ENCODE data around the gene PON1.

The PON1 gene

DNA sequence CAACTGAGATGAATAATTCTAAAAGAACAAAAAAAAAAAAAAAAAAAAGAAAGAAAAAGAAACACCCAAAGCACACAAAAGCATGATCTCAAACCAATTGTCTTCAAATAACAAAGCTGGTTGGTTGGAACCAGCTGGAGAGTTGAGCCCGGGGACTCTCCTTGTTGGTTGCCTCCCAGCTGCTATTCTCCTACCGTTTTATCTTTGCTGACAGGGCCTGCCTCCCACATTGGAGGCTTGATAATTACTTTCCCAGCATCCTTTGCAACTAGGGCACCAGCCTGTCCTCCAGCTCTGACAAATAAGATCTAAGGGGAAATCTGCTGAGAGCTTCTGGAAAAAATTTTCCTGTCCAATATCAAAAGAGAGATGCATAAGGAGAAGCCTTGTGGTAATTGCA is 6.8 kb downstream of the PON1 start:
- H3K27ac ChIP-seq (ENCODE audit: low read length): no peak overlapping the region
- TF ChIP-seq, protein P1, sequence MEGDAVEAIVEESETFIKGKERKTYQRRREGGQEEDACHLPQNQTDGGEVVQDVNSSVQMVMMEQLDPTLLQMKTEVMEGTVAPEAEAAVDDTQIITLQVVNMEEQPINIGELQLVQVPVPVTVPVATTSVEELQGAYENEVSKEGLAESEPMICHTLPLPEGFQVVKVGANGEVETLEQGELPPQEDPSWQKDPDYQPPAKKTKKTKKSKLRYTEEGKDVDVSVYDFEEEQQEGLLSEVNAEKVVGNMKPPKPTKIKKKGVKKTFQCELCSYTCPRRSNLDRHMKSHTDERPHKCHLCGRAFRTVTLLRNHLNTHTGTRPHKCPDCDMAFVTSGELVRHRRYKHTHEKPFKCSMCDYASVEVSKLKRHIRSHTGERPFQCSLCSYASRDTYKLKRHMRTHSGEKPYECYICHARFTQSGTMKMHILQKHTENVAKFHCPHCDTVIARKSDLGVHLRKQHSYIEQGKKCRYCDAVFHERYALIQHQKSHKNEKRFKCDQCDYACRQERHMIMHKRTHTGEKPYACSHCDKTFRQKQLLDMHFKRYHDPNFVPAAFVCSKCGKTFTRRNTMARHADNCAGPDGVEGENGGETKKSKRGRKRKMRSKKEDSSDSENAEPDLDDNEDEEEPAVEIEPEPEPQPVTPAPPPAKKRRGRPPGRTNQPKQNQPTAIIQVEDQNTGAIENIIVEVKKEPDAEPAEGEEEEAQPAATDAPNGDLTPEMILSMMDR (IDR thresholded peaks at IDR 0.05; ENCODE audit: borderline replicate concordance, extremely low read depth, low read length, poor library complexity, severe bottlenecking): no peak
- no peak for TF ChIP-seq EZH2 (IDR thresholded peaks at IDR 0.05; ENCODE audit: borderline replicate concordance, low read depth, low read length, severe bottlenecking)
- no peak overlapping the region for H3K9ac ChIP-seq (ENCODE audit: low read depth, low read length)
- H3K4me1 ChIP-seq (ENCODE audit: insufficient read depth, low read length): no peaks in the 10 kb centered on the region
- ATAC-seq (ENCODE audit: insufficient read depth, low read depth) (no peak), DNase-seq (no peak)
- no peak overlapping the region for H3K4me3 ChIP-seq (ENCODE audit: low read depth in 1 of 2, low read length in 2 of 2)
- H3K79me2 ChIP-seq (ENCODE audit: insufficient read depth, low read length): no peaks in the 10 kb centered on the region
- H4K20me1 ChIP-seq (ENCODE audit: insufficient read depth, low read length): no peaks in the 10 kb centered on the region
- H2AFZ ChIP-seq (ENCODE audit: low read depth, low read length): no peak overlapping the region
- H3K9me3 ChIP-seq (ENCODE audit: insufficient read depth, low read length, severe bottlenecking): no peaks in the 10 kb centered on the region
- H3K4me2 ChIP-seq (ENCODE audit: insufficient read depth, low read length): no peak overlapping the region
- no peaks in the 10 kb centered on the region for H3K27me3 ChIP-seq (ENCODE audit: insufficient read depth, low read length, poor library complexity)
- no peaks in the 10 kb centered on the region for H3K36me3 ChIP-seq (ENCODE audit: insufficient read depth, low read length)

DNA sequence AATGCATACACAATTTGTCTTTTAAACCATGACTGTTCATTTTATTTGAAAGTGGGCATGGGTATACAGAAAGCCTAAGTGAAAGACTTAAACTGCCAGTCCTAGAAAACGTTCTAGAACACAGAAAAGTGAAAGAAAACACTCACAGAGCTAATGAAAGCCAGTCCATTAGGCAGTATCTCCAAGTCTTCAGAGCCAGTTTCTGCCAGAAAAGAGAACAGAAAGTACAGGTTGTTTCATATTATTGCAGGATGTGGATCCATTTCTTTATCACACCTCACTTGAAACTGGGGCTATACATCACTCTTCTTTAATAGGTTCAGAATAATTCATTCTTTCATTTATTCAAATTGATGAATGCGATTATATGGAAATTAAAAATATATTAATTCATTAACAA is 7.7 kb downstream of the PON1 start:
- Histone ChIP-seq H3K27me3 (ENCODE audit: insufficient read depth, low read length, poor library complexity) (no peaks in the 10 kb centered on the region), H3K9ac (ENCODE audit: low read depth, low read length) (no peak overlapping the region), H2AFZ (ENCODE audit: low read depth, low read length) (no peak overlapping the region), H3K4me3 (ENCODE audit: low read depth in 1 of 2, low read length in 2 of 2) (no peak overlapping the region), H3K79me2 (ENCODE audit: insufficient read depth, low read length) (no peaks in the 10 kb centered on the region), H3K9me3 (ENCODE audit: insufficient read depth, low read length, severe bottlenecking) (no peaks in the 10 kb centered on the region), H4K20me1 (ENCODE audit: insufficient read depth, low read length) (no peaks in the 10 kb centered on the region), H3K36me3 (ENCODE audit: insufficient read depth, low read length) (no peaks in the 10 kb centered on the region), H3K4me1 (ENCODE audit: insufficient read depth, low read length) (no peaks in the 10 kb centered on the region), H3K27ac (ENCODE audit: low read length) (no peak overlapping the region), H3K4me2 (ENCODE audit: insufficient read depth, low read length) (no peak overlapping the region)
- no peak for DNase-seq
- TF ChIP-seq, protein P1 (IDR thresholded peaks at IDR 0.05; ENCODE audit: borderline replicate concordance, extremely low read depth, low read length, poor library complexity, severe bottlenecking): no peak
- TF ChIP-seq EZH2 (IDR thresholded peaks at IDR 0.05; ENCODE audit: borderline replicate concordance, low read depth, low read length, severe bottlenecking): no peak
- no peak for ATAC-seq (ENCODE audit: insufficient read depth, low read depth)

DNA sequence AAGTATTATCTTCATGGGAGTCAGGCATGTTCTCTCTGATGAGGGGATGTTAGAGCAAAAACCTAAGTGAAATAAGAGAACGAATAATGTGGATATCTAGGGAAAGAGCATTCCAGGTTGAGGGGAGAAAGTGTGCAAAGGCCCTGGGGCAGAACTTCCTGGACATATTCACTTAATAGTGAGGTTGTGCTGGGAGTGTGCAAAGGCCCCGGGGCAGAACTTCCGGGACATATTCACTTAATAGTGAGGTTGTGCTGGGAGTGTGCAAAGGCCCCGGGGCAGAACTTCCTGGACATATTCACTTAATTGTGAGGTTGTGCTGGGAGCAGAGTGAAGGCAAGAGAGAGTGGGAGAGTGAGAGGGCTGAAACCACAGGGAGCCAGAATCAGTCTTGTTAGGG is 11.8 kb downstream of the PON1 start:
- no peak overlapping the region for H3K4me3 ChIP-seq (ENCODE audit: low read depth in 1 of 2, low read length in 2 of 2)
- H3K27ac ChIP-seq (ENCODE audit: low read length): no peak overlapping the region
- no peaks in the 10 kb centered on the region for H4K20me1 ChIP-seq (ENCODE audit: insufficient read depth, low read length)
- DNase-seq: no peak
- TF ChIP-seq EZH2 (IDR thresholded peaks at IDR 0.05; ENCODE audit: borderline replicate concordance, low read depth, low read length, severe bottlenecking): no peak
- TF ChIP-seq, protein P1 (IDR thresholded peaks at IDR 0.05; ENCODE audit: borderline replicate concordance, extremely low read depth, low read length, poor library complexity, severe bottlenecking): no peak
- no peak for ATAC-seq (ENCODE audit: insufficient read depth, low read depth)
- no peak overlapping the region for H3K9ac ChIP-seq (ENCODE audit: low read depth, low read length)
- no peak overlapping the region for H2AFZ ChIP-seq (ENCODE audit: low read depth, low read length)
- no peaks in the 10 kb centered on the region for H3K36me3 ChIP-seq (ENCODE audit: insufficient read depth, low read length)
- H3K4me1 ChIP-seq (ENCODE audit: insufficient read depth, low read length): no peaks in the 10 kb centered on the region
- H3K9me3 ChIP-seq (ENCODE audit: insufficient read depth, low read length, severe bottlenecking): no peaks in the 10 kb centered on the region
- no peaks in the 10 kb centered on the region for H3K27me3 ChIP-seq (ENCODE audit: insufficient read depth, low read length, poor library complexity)
- H3K4me2 ChIP-seq (ENCODE audit: insufficient read depth, low read length): no peak overlapping the region
- H3K79me2 ChIP-seq (ENCODE audit: insufficient read depth, low read length): no peaks in the 10 kb centered on the region

DNA sequence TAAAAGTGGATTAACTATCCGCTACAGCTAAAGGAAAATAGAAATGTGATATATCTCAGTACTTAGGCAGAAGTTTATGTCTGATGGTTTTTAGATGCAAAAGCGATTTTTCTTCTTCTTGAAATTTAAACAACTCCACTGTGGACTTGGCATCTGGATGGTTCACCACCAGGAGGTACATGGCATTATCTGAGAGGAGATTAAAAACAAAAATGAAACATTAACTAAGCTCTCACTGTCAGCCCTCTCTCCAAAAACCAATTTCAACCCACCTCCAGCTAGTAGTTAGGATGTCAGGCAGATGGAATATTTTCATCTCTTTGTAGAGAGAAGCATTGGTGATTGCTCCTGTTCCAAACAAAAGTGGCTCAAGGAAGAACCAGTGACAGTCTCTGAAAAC is 12.9 kb downstream of the PON1 start:
- Histone ChIP-seq H3K9me3 (ENCODE audit: insufficient read depth, low read length, severe bottlenecking) (no peaks in the 10 kb centered on the region), H3K27me3 (ENCODE audit: insufficient read depth, low read length, poor library complexity) (no peaks in the 10 kb centered on the region), H2AFZ (ENCODE audit: low read depth, low read length) (no peak overlapping the region), H3K36me3 (ENCODE audit: insufficient read depth, low read length) (no peaks in the 10 kb centered on the region), H3K27ac (ENCODE audit: low read length) (no peak overlapping the region), H4K20me1 (ENCODE audit: insufficient read depth, low read length) (no peaks in the 10 kb centered on the region), H3K9ac (ENCODE audit: low read depth, low read length) (no peak overlapping the region), H3K4me1 (ENCODE audit: insufficient read depth, low read length) (no peaks in the 10 kb centered on the region), H3K4me2 (ENCODE audit: insufficient read depth, low read length) (no peak overlapping the region), H3K4me3 (ENCODE audit: low read depth in 1 of 2, low read length in 2 of 2) (no peak overlapping the region), H3K79me2 (ENCODE audit: insufficient read depth, low read length) (no peaks in the 10 kb centered on the region)
- no peak for DNase-seq
- ATAC-seq (ENCODE audit: insufficient read depth, low read depth): no peak
- TF ChIP-seq, protein P1 (IDR thresholded peaks at IDR 0.05; ENCODE audit: borderline replicate concordance, extremely low read depth, low read length, poor library complexity, severe bottlenecking): no peak
- TF ChIP-seq EZH2 (IDR thresholded peaks at IDR 0.05; ENCODE audit: borderline replicate concordance, low read depth, low read length, severe bottlenecking): no peak

Data from DND-41 (cell line).